DOHH2 (cell line): ENCODE measurements around the gene GUCD1.

ENCODE experiments used
- H3F3A ChIP-seq: fragments of 200-600 bp; sonication (generic), shearing (Covaris generic); 2 replicates; pipeline ENCODE4 v1.6.0; 2016; ENCODE audit warnings: antibody characterized with exemption, mild to moderate bottlenecking; ENCODE audit not compliant: control insufficient read depth, insufficient read depth
- H3K27ac ChIP-seq: fragments of 200-600 bp; sonication (generic); 2 replicates; pipeline ENCODE4 v1.5.1; 2014; ENCODE audit warnings: low read depth, mild to moderate bottlenecking, low read length, moderate library complexity
- H3K27me3 ChIP-seq: fragments of 200-600 bp; sonication (generic); 2 replicates; pipeline ENCODE4 v1.6.1; 2014; ENCODE audit warnings: mild to moderate bottlenecking, low read length, mixed read lengths; ENCODE audit not compliant: control insufficient read depth
- H3K36me3 ChIP-seq: fragments of 200-600 bp; sonication (generic); 2 replicates; pipeline ENCODE4 v1.6.1; 2014; ENCODE audit warnings: mild to moderate bottlenecking, low read length, moderate library complexity, mixed read lengths; ENCODE audit not compliant: control insufficient read depth
- H3K4me1 ChIP-seq: fragments of 200-600 bp; sonication (generic); 2 replicates; pipeline ENCODE4 v1.6.1; 2014; ENCODE audit warnings: mild to moderate bottlenecking, low read length, mixed read lengths; ENCODE audit not compliant: control insufficient read depth
- H3K4me2 ChIP-seq: fragments of 200-600 bp; sonication (generic); 2 replicates; pipeline ENCODE4 v1.6.0; 2014; ENCODE audit warnings: mild to moderate bottlenecking, low read length, moderate library complexity
- H3K4me3 ChIP-seq: fragments of 200-600 bp; sonication (generic); 2 replicates; pipeline ENCODE4 v1.5.1; 2014; ENCODE audit warnings: mild to moderate bottlenecking, low read length, mixed read lengths
- H3K79me2 ChIP-seq: fragments of 200-600 bp; sonication (generic); 2 replicates; pipeline ENCODE4 v1.6.1; 2014; ENCODE audit warnings: mild to moderate bottlenecking, low read length, mixed read lengths; ENCODE audit not compliant: control insufficient read depth
- H3K9me2 ChIP-seq: fragments of 200-600 bp; sonication (generic); replicated peaks from 2 replicates; pipeline ENCODE4 v1.6.1; 2014; ENCODE audit warnings: mild to moderate bottlenecking, low read length, mixed read lengths; ENCODE audit not compliant: control insufficient read depth
- H3K9me3 ChIP-seq: fragments of 200-600 bp; sonication (generic); 2 replicates; pipeline ENCODE4 v1.6.1; 2014; ENCODE audit warnings: antibody characterized with exemption, low read length, mixed read lengths; ENCODE audit not compliant: control insufficient read depth, insufficient read depth
- H4K20me1 ChIP-seq: fragments of 200-600 bp; sonication (generic); 2 replicates; pipeline ENCODE4 v1.6.0; 2014; ENCODE audit warnings: low read depth, mild to moderate bottlenecking, antibody characterized with exemption, low read length, moderate library complexity; ENCODE audit not compliant: control insufficient read depth, insufficient read depth
- CTCF ChIP-seq: fragments of 200-600 bp; sonication (generic); IDR thresholded peaks from one replicate; pipeline ENCODE4 v1.5.1; 2014; ENCODE audit warnings: antibody characterized with exemption, mild to moderate bottlenecking, low read depth, low read length; ENCODE audit not compliant: poor library complexity, severe bottlenecking
- EZH2phosphoT487 ChIP-seq: fragments of 200-600 bp; sonication (generic); IDR thresholded peaks from 2 replicates; pipeline ENCODE4 v1.6.1; 2017; ENCODE audit warnings: borderline replicate concordance, mild to moderate bottlenecking, antibody characterized with exemption, low read length, moderate library complexity, mixed read lengths

Gene GUCD1

GRCh38 chr22:24583221-24584165, 28.6 kb upstream of the GUCD1 start:
- Histone ChIP-seq H3K4me1 (no peaks in the 10 kb centered on the region), H3K4me2 (no peak overlapping the region), H3K4me3 (no peak overlapping the region), H3K9me3 (no peaks in the 10 kb centered on the region), H3K27ac (no peak overlapping the region), H3K36me3 (no peaks in the 10 kb centered on the region), H3K79me2 (no peaks in the 10 kb centered on the region), H3F3A (peaks cover 16% of the 10 kb centered on the region; the same call in 1 of the 2 replicates), H4K20me1 (no peaks in the 10 kb centered on the region), H3K9me2 (no peaks in the 10 kb centered on the region), H3K27me3 (no peaks in the 10 kb centered on the region)
- TF ChIP-seq CTCF, result no peak
- no peak for TF ChIP-seq EZH2phosphoT487

- no peaks in the 10 kb centered on the region for H3K9me2 ChIP-seq
- no peaks in the 10 kb centered on the region for H3K36me3 ChIP-seq
- H3K4me3 ChIP-seq, result no peak overlapping the region
- no peaks in the 10 kb centered on the region for H3K79me2 ChIP-seq
- peaks cover 23% of the 10 kb centered on the region for H3F3A ChIP-seq
- H3K4me2 ChIP-seq, result no peak overlapping the region
- no peaks in the 10 kb centered on the region for H3K4me1 ChIP-seq
- no peak overlapping the region for H3K27ac ChIP-seq
- H3K27me3 ChIP-seq, result no peaks in the 10 kb centered on the region
- no peaks in the 10 kb centered on the region for H3K9me3 ChIP-seq
- 0 out of 2 replicates have a peak, but pooled peaks cover 4% of the 10 kb centered on the region for H4K20me1 ChIP-seq
- TF ChIP-seq EZH2phosphoT487 (no peak), CTCF (no peak)
Measured at GRCh38 chr22:24582056-24582814, 27.3 kb upstream of the GUCD1 start.

- Histone ChIP-seq H3K9me2 (no peaks in the 10 kb centered on the region), H3K4me1 (no peaks in the 10 kb centered on the region), H3K36me3 (peaks cover 9% of the 10 kb centered on the region), H3K4me3 (no peak overlapping the region), H3K4me2 (no peak overlapping the region), H3K27me3 (no peaks in the 10 kb centered on the region), H3F3A (peaks cover 30% of the 10 kb centered on the region), H3K9me3 (no peaks in the 10 kb centered on the region), H3K27ac (no peak overlapping the region), H3K79me2 (no peaks in the 10 kb centered on the region), H4K20me1 (0 out of 2 replicates have a peak, but pooled peaks cover 4% of the 10 kb centered on the region)
- no peak for TF ChIP-seq EZH2phosphoT487
- TF ChIP-seq CTCF, result no peak
Measured at GRCh38 chr22:24580276-24580675, 25.3 kb upstream of the GUCD1 start.
